ENCODE measurements around the gene PTS.

DNA sequence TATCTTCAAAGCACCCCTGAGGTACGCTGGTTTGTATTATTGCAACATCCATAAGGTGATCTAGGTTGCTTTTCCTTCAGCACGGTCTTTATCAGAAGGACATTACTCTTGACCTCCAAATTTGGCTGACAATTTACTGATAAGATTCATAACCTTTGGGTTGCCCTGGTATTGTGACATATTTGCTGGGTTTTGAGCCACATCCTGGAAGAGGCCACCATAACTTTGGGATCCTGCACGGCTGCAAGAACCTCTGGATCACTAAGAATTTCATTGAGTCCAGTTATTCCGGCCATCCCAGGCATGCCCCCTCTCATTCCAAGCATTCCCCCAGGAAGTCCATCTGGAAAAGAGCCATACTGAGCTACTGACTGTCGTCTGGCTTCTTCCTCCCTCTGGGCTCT, 41.0 kb downstream of the PTS start:
- no peak for TF ChIP-seq TCF7L2 (IDR thresholded peaks at IDR 0.05; ENCODE audit: low read depth, low read length)
- TF ChIP-seq HOXB6 (CRISPR knock-in tag; IDR thresholded peaks at IDR 0.05; ENCODE audit: borderline replicate concordance), result no peak
- no peak for TF ChIP-seq POLR2A (conservative IDR thresholded peaks at IDR 0.05)
- no peak for TF ChIP-seq STAT5A (IDR thresholded peaks at IDR 0.05; ENCODE audit: borderline replicate concordance, low read length)
- TF ChIP-seq, protein P1, sequence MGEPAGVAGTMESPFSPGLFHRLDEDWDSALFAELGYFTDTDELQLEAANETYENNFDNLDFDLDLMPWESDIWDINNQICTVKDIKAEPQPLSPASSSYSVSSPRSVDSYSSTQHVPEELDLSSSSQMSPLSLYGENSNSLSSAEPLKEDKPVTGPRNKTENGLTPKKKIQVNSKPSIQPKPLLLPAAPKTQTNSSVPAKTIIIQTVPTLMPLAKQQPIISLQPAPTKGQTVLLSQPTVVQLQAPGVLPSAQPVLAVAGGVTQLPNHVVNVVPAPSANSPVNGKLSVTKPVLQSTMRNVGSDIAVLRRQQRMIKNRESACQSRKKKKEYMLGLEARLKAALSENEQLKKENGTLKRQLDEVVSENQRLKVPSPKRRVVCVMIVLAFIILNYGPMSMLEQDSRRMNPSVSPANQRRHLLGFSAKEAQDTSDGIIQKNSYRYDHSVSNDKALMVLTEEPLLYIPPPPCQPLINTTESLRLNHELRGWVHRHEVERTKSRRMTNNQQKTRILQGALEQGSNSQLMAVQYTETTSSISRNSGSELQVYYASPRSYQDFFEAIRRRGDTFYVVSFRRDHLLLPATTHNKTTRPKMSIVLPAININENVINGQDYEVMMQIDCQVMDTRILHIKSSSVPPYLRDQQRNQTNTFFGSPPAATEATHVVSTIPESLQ (CRISPR knock-in tag; IDR thresholded peaks at IDR 0.05), result no peak
- no peak for TF ChIP-seq ZNF224 (CRISPR knock-in tag; IDR thresholded peaks at IDR 0.05)
- no peak for TF ChIP-seq RAD21 (CRISPR knock-in tag; conservative IDR thresholded peaks at IDR 0.05 in 1 of 2, IDR thresholded peaks at IDR 0.05 in 1 of 2)
- no peak for TF ChIP-seq SIN3A (IDR thresholded peaks at IDR 0.05; ENCODE audit: borderline replicate concordance in 2 of 2, control insufficient read depth in 1 of 2, low read depth in 2 of 2, low read length in 2 of 2)
- TF ChIP-seq, protein P2, sequence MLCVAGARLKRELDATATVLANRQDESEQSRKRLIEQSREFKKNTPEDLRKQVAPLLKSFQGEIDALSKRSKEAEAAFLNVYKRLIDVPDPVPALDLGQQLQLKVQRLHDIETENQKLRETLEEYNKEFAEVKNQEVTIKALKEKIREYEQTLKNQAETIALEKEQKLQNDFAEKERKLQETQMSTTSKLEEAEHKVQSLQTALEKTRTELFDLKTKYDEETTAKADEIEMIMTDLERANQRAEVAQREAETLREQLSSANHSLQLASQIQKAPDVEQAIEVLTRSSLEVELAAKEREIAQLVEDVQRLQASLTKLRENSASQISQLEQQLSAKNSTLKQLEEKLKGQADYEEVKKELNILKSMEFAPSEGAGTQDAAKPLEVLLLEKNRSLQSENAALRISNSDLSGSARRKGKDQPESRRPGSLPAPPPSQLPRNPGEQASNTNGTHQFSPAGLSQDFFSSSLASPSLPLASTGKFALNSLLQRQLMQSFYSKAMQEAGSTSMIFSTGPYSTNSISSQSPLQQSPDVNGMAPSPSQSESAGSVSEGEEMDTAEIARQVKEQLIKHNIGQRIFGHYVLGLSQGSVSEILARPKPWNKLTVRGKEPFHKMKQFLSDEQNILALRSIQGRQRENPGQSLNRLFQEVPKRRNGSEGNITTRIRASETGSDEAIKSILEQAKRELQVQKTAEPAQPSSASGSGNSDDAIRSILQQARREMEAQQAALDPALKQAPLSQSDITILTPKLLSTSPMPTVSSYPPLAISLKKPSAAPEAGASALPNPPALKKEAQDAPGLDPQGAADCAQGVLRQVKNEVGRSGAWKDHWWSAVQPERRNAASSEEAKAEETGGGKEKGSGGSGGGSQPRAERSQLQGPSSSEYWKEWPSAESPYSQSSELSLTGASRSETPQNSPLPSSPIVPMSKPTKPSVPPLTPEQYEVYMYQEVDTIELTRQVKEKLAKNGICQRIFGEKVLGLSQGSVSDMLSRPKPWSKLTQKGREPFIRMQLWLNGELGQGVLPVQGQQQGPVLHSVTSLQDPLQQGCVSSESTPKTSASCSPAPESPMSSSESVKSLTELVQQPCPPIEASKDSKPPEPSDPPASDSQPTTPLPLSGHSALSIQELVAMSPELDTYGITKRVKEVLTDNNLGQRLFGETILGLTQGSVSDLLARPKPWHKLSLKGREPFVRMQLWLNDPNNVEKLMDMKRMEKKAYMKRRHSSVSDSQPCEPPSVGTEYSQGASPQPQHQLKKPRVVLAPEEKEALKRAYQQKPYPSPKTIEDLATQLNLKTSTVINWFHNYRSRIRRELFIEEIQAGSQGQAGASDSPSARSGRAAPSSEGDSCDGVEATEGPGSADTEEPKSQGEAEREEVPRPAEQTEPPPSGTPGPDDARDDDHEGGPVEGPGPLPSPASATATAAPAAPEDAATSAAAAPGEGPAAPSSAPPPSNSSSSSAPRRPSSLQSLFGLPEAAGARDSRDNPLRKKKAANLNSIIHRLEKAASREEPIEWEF (CRISPR knock-in tag; IDR thresholded peaks at IDR 0.05), result no peak
- TF ChIP-seq, protein P3, sequence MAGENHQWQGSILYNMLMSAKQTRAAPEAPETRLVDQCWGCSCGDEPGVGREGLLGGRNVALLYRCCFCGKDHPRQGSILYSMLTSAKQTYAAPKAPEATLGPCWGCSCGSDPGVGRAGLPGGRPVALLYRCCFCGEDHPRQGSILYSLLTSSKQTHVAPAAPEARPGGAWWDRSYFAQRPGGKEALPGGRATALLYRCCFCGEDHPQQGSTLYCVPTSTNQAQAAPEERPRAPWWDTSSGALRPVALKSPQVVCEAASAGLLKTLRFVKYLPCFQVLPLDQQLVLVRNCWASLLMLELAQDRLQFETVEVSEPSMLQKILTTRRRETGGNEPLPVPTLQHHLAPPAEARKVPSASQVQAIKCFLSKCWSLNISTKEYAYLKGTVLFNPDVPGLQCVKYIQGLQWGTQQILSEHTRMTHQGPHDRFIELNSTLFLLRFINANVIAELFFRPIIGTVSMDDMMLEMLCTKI (IDR thresholded peaks at IDR 0.05; ENCODE audit: partially characterized antibody), result no peak

Measured in K562 (cell line).